Cardiac muscle cell (in vitro differentiated cells and primary cell): ENCODE data around the gene MRRF. TPM values are rescaled to one million over a fixed set of nuclear protein-coding genes. Genes with fewer than 3 reads are reported as not detected.

Source experiments
- DNase-seq, 2 donors: peaks; one replicate each; pipeline versions ENCODE4 v3.0.0 to v3.0.0-alpha.2; 2010 to 2017; ENCODE audit warnings: low read depth in 1 of 2, low spot score in 1 of 2
- H3K27ac ChIP-seq: fragments of 200-600 bp; sonication (generic); 2 replicates; pipeline ENCODE4 v1.5.1; 2016
- H3K27me3 ChIP-seq: fragments of 200-600 bp; sonication (generic); 2 replicates; pipeline ENCODE4 v1.6.0; 2016; ENCODE audit warnings: control low read depth
- H3K36me3 ChIP-seq: fragments of 200-600 bp; sonication (generic); 2 replicates; pipeline ENCODE4 v1.5.1; 2016; ENCODE audit warnings: control low read depth
- H3K4me1 ChIP-seq: fragments of 200-600 bp; sonication (generic); 2 replicates; pipeline ENCODE4 v1.8.1; 2017; ENCODE audit warnings: low read depth, mild to moderate bottlenecking, mixed run types
- H3K4me3 ChIP-seq: fragments of 200-600 bp; sonication (generic); 2 replicates; pipeline ENCODE4 v1.5.1; 2016; ENCODE audit warnings: mild to moderate bottlenecking
- H3K9me3 ChIP-seq: fragments of 200-600 bp; sonication (generic); 2 replicates; pipeline ENCODE4 v1.5.1; 2017; ENCODE audit warnings: low read depth, mild to moderate bottlenecking, control low read depth
- CTCF ChIP-seq: IDR thresholded peaks from 2 replicates; pipeline ENCODE4 v1.5.1; 2012; ENCODE audit warnings: low read depth, mild to moderate bottlenecking, low read length
- polyA plus RNA-seq: library from polyadenylated mRNA; unstranded; fragments of >200 nt; fragmentation: Nextera tagmentation; extraction: Ambion mirVana; gene quantifications from 2 replicates; pipeline ENCODE4 v1.2.1, GENCODE V29; 2016
- total RNA-seq: library from RNA; depleted of rRNA; stranded (reverse); fragments of >200 nt; gene quantifications from 2 replicates; pipeline ENCODE4 v1.2.3, GENCODE V29; 2016

MRRF gene
- total and polyA plus RNA-seq, 2 experiments from 2014 or later: 44.4 to 45.5 TPM

- Histone ChIP-seq H3K4me3 (peak overlapping the region; percentile 14), H3K4me1 (peaks cover 6% of the 10 kb centered on the region), H3K36me3 (no peaks in the 10 kb centered on the region), H3K27me3 (peaks cover 100% of the 10 kb centered on the region), H3K9me3 (no peaks in the 10 kb centered on the region), H3K27ac (no peak overlapping the region)
- DNase-seq: peak in 1 of 2 donors; percentile 16
- no peak for TF ChIP-seq CTCF
Measured at GRCh38 chr9:122218071-122218934, 46.4 kb upstream of the MRRF start.

GRCh38 chr9:122218935-122219855 lies 45.5 kb upstream of the MRRF start:
- no peaks in the 10 kb centered on the region for H3K36me3 ChIP-seq
- H3K27ac ChIP-seq: no peak overlapping the region
- peaks cover 6% of the 10 kb centered on the region for H3K4me1 ChIP-seq
- peaks cover 100% of the 10 kb centered on the region for H3K27me3 ChIP-seq
- no peak for TF ChIP-seq CTCF
- H3K9me3 ChIP-seq: no peaks in the 10 kb centered on the region
- H3K4me3 ChIP-seq: peak overlapping the region; percentile 14
- DNase-seq: peak; percentile 31 to 34

- Histone ChIP-seq H3K27me3 (peaks cover 100% of the 10 kb centered on the region), H3K27ac (no peak overlapping the region), H3K36me3 (no peaks in the 10 kb centered on the region), H3K4me3 (peak overlapping the region; percentile 14), H3K9me3 (no peaks in the 10 kb centered on the region), H3K4me1 (peaks cover 6% of the 10 kb centered on the region)
- peak; percentile 38 to 39 for DNase-seq
- no peak for TF ChIP-seq CTCF
Measured at GRCh38 chr9:122219856-122220672, 44.6 kb upstream of the MRRF start.

- peak overlapping the region; percentile 17 for H3K4me3 ChIP-seq
- TF ChIP-seq CTCF: no peak
- DNase-seq: no peak
Measured at GRCh38 chr9:122220673-122221182, 44.0 kb upstream of the MRRF start.

More at GRCh38 chr9:122220673-122221182, 44.0 kb upstream of the MRRF start:
- Histone ChIP-seq H3K9me3 (no peaks in the 10 kb centered on the region), H3K36me3 (no peaks in the 10 kb centered on the region), H3K4me1 (peaks cover 6% of the 10 kb centered on the region), H3K27ac (no peak overlapping the region), H3K27me3 (peaks cover 100% of the 10 kb centered on the region)
